Cerebellar cortex (tissue), 1 donor: ENCODE measurements around the gene HTR2A.

Experiments
- DNase-seq: peaks from one replicate; pipeline ENCODE4 v3.0.0-alpha.2; 2015; ENCODE audit warnings: low spot score

HTR2A gene

DNA sequence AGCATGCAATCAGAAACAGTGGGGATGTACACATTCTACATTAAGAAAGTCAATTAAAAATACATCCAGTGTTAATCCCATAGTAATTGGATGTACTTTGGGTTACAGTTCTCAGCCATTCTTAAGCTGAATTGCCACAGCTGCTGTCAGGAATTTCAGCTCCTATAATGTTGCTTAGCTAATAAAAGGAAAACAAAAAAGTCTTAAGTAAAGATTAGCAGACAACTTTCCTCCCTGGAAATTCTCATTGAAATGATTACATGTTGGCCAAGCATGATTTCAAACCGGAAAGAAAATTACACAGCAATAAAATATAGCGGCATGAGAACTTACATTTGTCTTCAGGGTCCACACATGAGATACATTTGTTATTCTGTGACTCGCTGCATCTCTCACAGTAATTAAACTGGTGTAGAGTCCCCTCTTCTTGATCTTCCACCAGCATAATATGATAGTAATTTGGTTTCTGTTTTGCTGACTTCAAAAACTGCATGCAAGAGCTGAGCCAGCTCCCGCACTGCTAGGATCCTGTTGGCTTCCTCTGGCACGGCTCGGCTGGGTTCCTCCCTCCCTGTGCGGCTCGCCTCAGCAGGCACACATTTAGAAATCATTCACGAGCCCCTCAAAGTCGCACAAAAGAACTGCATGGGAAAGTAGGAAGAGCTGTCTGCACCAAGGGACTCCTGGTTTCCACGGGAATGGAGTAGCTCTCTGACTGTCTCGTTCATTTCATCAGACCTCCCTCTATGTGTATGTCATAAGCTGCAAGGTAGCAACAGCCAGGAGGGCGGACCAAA, at the start of gene HTR2A:
Gene HTR2A (minus strand): TSS at position 713 of the 797 bp plus-strand sequence. CDS start 1,147 bp downstream, outside the sequence.
- DNase-seq = peak; percentile 27

DNA sequence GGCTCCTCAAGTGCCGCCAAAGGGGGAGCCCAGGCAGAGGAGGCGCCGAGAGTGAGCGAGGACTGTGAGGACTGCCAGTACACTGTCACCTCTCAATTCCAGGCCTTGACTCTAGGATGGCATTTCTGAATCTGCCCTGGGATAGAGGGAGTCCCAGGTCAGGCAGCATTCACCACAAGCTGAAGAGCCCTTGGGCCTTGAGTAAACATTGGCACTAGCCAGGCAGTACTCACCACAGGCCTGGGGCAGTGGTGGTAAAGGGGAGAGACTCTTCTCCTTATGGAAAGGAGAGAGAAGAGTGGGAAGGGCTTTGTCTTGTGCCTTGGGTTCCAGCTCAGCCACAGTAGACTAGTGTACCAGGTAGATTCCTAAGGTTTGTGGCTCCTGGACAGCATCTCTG, 39.7 kb upstream of the HTR2A start:
- DNase-seq = no peak

DNA sequence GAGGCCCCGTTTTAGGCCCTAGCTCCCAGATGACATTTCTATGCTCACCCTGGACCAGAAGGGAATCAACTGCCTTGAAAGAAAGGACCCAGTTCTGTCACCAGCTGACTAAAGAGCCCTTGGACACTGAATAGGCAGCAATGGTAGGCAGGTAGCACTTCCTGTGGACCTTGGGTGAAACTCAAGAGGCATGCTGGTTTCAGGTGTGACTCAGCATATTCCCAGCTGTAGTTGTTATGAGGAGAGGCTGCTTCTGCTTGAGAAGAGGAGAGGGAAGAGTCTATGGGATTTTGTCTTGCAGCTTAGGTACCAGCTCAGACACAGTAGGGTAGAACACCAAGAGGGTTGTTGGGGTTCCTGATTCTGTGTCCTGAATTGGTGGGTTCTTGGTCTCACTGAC, 37.9 kb upstream of the HTR2A start:
- no peak for DNase-seq

DNA sequence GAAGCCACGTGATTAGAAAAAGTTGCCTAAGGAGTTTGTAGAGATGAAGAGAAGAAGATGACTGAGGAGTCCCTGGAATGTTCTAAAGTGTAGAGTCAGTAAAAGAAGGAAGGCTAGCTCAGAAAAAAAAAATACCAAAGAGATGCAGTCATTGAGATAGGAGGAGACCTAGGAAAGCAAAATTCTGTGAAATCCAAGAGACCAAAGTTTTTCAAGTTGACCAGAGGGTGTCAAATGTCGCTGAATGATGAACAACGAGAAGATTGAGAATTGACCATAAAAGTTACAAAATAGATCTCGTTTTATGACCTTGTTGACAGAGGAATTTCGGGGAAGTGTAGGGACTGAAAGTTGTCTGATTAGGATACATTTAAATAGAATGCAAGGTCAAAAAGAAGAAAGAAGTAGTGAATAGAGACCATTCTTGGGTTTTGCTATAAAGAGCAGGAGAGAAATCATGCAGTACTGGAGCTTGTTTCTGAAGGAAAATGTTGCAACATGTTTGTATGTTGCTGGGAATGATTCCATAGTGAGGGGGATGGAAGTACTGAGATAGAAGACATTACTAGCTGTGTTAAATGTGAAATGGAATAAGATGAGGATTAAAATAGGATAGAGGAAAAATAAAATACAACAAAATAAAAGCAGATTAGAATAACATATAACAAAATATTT, 30.2 kb upstream of the HTR2A start:
- no peak for DNase-seq

DNA sequence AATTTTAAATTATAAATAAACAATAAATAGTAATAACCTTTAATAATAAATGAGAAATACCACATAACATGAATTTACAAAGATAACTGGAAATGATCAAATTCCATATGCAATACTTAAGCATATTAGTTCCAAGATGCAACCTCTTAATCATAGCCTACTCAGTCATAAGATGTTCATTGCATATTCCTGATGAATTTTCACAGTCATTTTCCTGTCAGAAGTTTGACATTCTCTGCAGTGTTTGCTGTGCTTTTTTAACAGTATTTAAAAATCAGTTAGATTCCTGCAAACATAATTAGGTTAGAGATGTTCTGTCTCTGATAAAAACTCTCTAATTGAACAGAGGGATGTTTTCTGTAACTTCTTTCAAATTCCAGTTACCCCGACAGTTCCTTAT, 28.6 kb upstream of the HTR2A start:
- DNase-seq = no peak

DNA sequence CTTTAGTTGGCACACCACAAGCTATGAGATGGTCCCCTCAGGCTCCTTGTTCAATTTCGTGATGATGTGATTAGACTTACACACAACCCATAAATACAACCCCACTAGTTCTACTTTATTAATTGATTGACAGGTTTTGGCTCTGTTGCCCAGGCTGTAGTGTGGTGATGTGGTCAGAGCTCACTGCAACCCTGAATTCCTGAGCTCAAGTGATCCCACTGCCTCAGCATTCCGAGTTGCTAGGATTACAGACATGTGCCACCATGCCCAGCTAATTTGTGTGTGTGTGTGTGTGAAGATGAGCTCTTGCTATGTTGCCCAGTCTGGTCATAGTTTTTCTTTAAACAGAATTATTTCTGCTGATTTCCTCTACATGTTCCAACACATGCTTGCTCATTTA, 17.5 kb upstream of the HTR2A start:
- no peak for DNase-seq

DNA sequence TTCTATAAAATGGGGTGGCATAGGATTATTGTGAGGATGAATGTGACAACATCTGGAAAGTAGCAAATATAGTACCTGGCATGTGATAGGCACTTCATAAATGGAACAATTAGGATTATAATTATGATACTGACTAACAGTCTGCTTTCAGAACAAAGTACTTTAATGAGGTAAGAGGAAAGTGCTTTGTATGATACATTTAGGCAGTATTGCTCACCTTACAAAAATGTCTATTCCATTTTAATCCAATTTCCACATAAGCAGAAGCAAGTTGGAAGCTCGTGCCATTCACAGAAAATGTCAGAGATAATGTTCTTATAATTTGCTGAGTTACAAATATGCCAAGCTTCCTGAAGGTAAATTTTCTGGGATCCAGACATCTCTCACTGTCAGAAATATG, 16.9 kb upstream of the HTR2A start:
- no peak for DNase-seq

DNA sequence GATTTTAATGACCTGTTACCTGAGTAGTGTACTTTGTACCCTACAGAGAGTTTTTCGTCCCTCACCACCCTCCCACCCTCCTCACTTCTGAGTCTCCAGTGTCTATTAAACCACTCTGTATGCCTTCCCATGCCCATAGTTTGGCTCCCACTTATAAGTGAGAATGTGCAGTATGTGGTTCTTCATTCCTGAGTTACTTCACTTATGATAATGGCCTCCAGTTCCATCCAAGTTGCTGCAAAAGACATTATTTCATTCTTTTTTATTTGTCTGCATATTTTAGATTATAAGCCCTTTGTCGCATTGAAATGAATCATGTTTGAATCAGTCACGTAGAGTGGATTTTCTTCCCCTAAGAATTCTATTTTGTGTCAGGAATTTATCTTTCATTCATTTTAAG, 12.2 kb upstream of the HTR2A start:
- DNase-seq = no peak

DNA sequence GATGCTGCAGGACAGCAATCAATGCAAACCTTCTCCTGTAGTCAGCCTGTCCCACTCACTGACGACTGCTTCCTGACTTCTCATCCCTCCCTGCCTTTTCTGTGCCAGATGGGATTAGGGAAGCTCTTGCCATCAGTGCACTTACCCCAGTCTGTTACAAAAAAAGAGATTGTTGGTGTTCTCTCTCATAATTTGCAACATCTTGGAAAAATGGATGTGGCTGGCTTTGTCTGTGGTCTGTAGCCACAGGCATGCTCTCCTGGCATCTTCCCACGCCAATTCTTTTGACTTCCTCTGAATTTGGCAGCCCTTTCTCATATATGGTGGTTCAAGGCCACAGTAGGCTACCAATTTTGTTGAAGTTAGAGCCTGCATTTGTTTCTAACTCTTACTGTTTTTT, 11.6 kb upstream of the HTR2A start:
- DNase-seq = no peak

DNA sequence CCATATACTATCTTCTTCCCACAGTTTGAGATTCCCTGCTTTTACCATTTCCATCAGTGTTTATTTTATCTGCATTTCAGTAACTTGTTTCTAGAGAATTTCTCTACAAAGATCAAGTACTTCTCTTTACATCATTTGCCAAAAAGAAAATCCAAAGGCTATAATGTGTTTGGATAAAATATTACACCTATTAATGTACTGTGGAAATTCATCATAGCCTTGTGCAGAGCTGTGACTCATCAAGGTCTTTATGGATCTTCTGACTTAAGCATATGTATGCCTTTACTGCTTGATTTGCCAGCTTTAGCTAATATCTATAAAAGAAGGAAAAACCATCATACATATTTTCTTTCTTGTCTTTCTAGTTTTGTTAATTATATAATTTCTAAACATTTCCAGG, 9.6 kb upstream of the HTR2A start:
- no peak for DNase-seq

DNA sequence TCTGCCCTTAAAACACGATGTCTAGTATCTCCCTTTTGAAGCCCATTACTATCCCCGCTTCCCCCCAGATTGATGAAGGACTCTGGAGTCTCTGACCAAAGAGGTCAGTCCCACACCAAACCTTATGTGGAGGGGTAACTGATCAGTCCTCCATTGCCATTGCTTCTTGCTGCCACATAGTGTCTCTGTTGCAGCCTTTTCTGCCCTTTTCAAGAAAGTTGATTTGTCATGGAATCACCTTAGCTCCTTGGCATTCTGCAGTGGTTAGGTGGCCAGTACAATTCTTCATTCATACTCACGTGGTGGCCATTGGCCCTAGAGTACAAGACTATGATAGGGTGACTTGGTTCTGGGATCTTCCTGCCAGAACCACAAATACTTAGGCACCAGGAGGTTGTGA, 8.4 kb upstream of the HTR2A start:
- DNase-seq = no peak

DNA sequence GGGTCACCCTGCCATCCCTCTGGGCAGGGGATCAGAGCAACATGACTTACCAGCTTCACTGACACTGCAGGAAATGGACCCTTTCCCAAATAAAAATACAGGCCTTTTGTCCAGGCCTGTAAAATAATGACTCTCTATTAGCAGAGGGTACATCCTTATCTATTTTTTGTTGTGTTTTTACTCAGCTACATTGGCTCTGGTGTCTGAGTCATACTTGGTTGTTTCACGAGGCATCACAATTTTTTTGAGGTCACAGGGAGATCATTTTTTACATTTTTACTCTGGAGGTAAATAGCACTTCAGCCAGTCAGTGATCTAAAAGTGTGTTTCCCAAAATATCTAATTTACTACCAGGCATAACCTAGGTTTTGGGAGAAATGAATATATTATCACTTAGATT, 6.9 kb upstream of the HTR2A start:
- no peak for DNase-seq

DNA sequence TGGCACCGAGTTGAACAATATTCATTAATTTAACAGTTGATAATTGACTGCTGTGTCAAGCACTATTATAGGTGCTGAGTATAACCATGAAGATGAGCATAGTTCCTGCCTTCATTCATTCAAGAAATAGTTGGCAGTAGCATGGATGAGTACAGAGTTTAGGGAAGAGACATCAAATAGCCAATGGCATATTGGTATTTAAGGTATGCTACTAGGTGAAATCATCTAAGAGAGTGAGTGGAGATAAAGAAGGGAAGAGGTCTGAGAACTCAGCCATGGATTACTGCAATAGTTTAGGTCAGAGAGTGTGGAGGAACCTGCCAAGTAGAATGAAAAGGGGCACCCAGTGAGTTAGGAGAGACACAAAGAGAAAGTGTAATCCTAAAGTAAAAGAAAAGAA, 4.9 kb upstream of the HTR2A start:
- no peak for DNase-seq

DNA sequence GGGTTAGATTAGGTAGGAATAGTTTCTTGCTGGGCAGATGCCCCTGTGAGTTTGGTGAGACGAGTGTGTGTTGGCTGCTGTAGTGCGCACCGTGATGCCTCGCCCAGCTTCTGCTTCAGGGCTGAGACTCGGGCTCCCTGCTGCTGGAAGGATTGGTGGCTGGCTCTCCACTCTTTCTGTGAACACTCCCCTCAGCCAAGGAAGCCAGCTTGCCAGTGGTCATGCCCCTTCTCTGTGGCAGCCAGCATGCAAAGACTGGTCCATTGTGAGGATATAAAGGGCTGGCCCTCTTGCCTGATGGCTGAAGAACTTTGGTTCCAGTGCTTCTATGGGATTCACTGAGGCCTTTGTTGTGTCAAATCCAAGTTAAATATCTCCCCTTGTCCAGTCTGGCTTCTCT, 2.9 kb upstream of the HTR2A start:
- DNase-seq = no peak

DNA sequence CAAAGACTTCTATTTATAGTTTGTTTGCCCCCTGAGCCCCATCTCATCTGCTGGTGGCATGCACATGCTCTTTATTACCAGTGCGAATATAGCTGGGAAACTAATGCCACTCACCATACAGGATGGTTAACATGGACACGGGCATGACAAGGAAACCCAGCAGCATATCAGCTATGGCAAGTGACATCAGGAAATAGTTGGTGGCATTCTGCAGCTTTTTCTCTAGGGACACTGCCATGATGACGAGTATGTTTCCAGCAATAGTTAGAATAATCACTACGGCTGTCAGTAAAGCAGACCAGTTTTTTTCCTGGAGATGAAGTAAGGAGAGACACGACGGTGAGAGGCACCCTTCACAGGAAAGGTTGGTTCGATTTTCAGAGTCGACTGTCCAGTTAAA, 1.5 kb downstream of the HTR2A start:
- no peak for DNase-seq

DNA sequence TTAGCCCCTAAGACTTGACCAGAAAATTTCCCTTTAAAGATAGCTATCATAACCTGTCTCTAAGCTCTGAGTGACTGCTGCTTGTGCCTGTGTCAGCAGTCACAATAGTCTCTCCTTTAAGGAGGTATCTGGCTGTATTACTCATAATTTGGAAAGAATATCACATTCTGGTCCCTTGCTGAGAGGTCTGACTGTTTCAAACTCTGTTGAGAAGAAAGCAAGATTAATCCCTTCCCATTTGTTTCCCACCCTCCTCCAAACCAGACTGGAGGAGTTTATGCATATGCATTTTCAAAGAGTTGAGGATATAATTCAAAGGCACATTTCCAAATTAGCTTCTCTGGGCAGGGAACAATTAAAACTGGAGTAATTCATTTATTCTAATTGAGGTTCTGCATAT, 2.3 kb downstream of the HTR2A start:
- peak; percentile 7 for DNase-seq

DNA sequence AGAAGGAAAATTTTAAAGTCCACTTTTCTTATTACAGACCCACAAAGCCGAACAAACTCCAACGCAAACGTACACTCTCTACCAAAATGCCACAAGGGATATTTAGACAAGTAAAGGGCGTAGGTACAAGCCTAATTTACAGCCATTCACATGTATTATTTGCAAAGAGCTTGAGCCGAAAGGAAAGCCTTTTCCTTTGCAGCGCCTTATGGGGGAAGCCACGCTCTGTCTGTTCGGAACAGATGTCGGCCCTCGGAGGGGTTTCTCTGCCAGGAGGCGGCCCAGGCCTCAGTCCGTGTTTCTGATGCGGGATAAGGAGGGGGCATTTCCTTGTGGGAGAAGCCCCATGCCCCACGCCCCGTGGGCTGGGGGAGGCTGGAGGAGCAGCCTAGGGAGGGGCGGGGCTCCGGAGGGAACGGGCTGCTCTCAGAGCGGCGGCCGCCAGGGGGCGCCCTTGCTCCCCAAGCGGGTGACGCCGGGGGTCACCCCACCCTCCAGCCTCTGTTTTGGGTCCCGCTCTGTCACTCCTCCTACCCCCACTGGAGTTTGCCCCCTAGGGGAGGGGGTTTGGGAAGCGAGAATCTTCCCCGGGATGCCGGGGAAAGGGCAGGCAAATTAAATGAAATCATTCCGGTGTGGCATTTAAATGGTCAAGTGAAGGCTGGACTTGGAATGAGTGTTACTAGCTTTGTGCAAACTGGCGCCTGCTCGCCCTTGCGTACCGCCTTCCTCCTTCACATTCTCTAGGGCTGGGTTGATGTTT, 2.9 kb downstream of the HTR2A start:
- peak; percentile 30 for DNase-seq

DNA sequence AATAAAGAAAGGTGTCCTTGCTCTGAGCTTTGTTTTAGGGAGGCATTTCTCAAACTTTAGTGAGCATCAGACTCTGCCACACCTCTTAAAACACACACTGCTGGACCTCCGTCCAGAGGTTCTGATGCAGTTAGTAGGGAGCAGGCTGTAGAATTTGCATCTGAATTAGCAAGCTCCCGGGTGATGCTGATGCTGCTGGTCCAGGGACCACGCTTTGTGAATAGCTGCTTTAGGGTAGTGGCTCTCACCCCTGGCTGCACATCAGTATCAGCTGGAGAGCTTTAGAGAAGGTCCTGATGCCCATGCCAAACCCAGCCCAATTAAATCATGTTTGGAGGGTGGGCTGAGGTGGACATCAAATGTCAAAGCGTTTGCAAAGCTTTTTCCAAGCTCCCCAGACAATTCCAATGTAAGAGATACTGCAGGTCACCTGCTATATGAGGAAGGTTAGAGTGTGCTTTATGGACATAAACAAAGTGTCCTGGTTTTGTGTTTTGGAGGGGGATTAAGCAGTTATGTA, 3.6 kb downstream of the HTR2A start:
- DNase-seq = no peak

DNA sequence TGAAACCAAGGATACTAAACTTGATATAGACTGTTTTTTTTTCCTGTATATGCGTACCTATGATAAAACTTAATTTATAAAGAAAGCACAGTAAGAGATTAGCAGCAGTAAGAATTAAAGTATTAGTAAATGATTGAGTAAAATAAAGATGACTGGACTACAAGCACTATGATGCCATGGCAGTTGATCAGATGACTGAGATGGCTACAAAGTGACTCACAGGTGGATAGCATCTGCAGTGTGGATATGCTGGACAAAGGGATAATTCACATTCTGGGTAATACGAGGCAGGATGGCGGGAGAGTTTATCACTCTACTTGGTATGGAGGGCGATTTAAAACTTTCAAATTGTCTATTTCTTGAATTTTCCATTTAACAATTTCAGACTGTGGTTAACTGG, 11.8 kb downstream of the HTR2A start:
- no peak for DNase-seq

DNA sequence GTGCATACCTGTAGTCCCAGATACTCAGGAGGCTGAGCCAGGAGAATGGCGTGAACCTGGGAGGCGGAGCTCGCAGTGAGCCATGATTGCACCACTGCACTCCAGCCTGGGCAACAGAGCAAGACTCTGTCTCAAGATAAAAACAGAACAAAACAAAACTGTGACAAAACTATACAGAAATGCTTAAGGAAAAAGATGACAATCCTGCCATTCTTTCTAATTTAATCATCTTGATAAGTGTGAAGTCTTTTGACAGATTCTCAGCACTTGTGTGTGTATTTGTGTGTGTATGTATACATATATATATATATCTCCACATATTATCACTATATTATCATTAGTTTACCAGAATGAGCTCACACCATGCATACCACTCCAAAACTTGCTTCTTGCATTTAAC, 12.3 kb downstream of the HTR2A start:
- DNase-seq = no peak

DNA sequence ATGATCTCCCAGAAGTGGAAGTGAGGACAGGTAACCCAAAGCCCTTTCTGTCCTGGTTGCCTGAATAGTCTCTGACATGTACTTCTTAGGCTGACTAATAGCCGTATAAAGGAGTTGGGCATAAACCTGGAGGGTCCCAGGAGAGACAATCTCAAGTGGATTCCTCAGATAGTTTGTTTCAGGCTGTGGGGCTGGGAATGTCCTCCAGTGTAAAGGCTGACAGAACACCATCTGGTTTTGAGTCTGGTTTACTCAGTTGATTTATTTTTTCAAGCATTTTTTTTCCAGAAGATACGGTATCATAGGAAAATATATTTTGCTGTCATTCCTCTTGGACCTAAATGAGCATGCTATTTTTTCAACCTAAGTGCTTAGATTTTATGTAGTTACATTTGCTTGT, 15.2 kb downstream of the HTR2A start:
- DNase-seq = no peak

DNA sequence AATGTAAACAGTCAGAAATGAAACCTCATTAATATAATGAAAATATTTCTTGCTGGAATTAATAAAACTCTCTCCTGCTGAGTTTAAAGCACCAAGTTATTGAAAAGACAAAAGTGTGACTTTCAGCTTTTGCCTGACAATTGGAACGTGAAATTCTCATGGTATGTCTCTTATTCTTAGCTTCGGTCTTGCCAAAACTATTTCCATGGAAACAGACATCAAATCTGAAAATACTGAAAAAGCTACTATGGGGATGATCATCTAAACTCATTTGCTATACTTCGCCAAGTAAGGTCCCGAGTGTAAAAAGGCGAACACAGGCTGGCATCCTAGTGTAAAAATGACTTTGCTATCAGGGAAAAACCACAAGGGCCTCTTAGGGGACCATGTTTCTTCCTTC, 22.8 kb downstream of the HTR2A start:
- no peak for DNase-seq

DNA sequence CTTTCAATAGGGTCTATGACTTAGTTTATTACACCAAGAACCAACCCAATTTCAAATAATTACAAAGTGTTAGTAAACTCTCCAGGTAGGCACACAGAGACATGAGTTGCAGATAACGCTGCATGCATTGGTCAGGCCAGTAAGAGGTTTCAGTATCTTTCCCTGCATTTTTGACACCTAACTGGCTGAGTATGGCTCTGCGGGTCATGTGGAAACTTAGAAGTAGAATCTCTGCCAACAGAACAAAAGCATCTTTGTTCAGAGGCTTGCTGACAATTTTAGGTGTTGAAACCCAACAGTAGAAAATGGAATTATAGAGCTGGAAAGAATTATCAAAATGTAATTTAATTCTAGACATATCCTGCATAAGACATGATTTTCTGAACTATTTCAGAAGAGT, 25.3 kb downstream of the HTR2A start:
- DNase-seq = no peak
